ENCODE measurements around the gene HSFX2.

DNA sequence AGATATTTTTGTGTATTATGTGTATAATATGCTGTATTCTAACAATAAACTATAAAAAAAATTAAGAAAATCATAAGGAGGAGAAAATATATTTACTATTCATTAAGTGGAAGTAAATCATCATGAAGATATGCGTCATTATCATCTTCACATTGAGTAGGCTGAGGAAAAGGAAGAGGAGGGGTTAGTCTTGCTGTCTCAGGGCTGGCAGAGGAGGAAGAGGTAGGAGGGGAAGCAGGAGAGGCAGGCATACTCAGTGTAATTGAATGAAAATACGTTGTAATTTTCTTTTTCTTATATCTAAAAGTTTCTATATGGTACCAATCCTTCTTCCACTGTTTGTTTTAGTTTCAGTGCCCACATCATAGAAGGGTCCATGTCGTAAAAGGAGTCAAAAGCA, 46.3 kb upstream of the HSFX2 start:
- TF ChIP-seq POLR2AphosphoS5 (IDR thresholded peaks at IDR 0.05) (no peak), EP300 (conservative IDR thresholded peaks at IDR 0.05; ENCODE audit: poor library complexity, severe bottlenecking) (no peak), CTCF (IDR thresholded peaks at IDR 0.05; ENCODE audit: poor library complexity, severe bottlenecking) (no peak), EZH2 (IDR thresholded peaks at IDR 0.05; ENCODE audit: borderline replicate concordance, insufficient read depth, low read length, poor library complexity, severe bottlenecking) (no peak), RAD21 (conservative IDR thresholded peaks at IDR 0.05) (no peak), MXI1 (conservative IDR thresholded peaks at IDR 0.05; ENCODE audit: poor library complexity, severe bottlenecking) (no peak), TAF1 (IDR thresholded peaks at IDR 0.05; ENCODE audit: low read depth) (no peak), REST (IDR thresholded peaks at IDR 0.05; ENCODE audit: borderline replicate concordance) (no peak), SMC3 (conservative IDR thresholded peaks at IDR 0.05; ENCODE audit: poor library complexity) (no peak)
